Prostate gland (tissue), 2 donors: Measurements from ENCODE around the gene TMEM256. TPM values are rescaled to one million over a fixed set of nuclear protein-coding genes. Genes with fewer than 3 reads are reported as not detected.

Experiments used
- DNase-seq: peaks from one replicate; pipeline ENCODE4 v3.0.0-alpha.2; 2019; ENCODE audit warnings: low spot score
- H3K27ac ChIP-seq, 2 donors: fragments of 200-600 bp; sonication (generic); 2 replicates each; pipeline ENCODE4 v1.5.1; 2017 to 2019
- H3K27me3 ChIP-seq: fragments of 200-600 bp; sonication (generic); replicated peaks from 2 replicates; pipeline ENCODE4 v1.5.1; 2019; ENCODE audit not compliant: insufficient read depth
- H3K36me3 ChIP-seq, 2 donors: fragments of 200-600 bp; sonication (generic); 1 replicate in 1 of 2; 2 replicates in 1 of 2; pipeline versions ENCODE4 v1.5.1 to v1.8.1; 2017 to 2019
- H3K4me1 ChIP-seq: fragments of 200-600 bp; sonication (generic); replicated peaks from 2 replicates; pipeline ENCODE4 v1.5.1; 2019
- H3K4me3 ChIP-seq, 2 donors: fragments of 200-600 bp; sonication (generic); 2 replicates each; pipeline ENCODE4 v1.5.1; 2017 to 2019
- H3K9me3 ChIP-seq: fragments of 200-600 bp; sonication (generic); 2 replicates; pipeline ENCODE4 v1.5.1; 2017
- CTCF ChIP-seq, 4 experiments: fragments of 200-600 bp in 2 of 4; fragments of 450-650 bp in 2 of 4; sonication (generic) in 2 of 4; IDR thresholded peaks; 1 replicate in 3 of 4; 2 replicates in 1 of 4; pipeline ENCODE4 v1.5.1; 2016 to 2019; ENCODE audit warnings: antibody characterized with exemption in 4 of 4, mild to moderate bottlenecking in 2 of 4, moderate library complexity in 2 of 4
- POLR2A ChIP-seq: fragments of 450-650 bp; IDR thresholded peaks from one replicate; pipeline ENCODE4 v1.6.1; 2016; ENCODE audit warnings: antibody characterized with exemption, mild to moderate bottlenecking
- POLR2AphosphoS5 ChIP-seq: sonication (generic); formaldehyde crosslinking; IDR thresholded peaks from one replicate; pipeline ENCODE4 v1.6.1; 2017; ENCODE audit warnings: antibody characterized with exemption
- WGBS: methylation state at CpG from one replicate; pipeline ENCODE4 v1.1.5; 2018; 5-methylcytosine and 5-hydroxymethylcytosine counted together
- intact Hi-C: fragments of 100-400 bp; cut with DNase I; formaldehyde crosslinking; loops from one replicate; pipeline ENCODE4 v1.14.2; 2022
- total RNA-seq, 2 donors: library from RNA; depleted of rRNA; stranded (reverse); fragments of >200 nt; gene quantifications; one replicate each; pipeline ENCODE4 v1.1.0, GENCODE V29; 2016

The TMEM256 gene
- total RNA-seq, 2 donors from 2014 or later = 63.0 to 192 TPM

GRCh38 chr17:7406235-7406825 lies 2.4 kb upstream of the TMEM256 start:
- WGBS = 43% methylated on average over 12 of the region's 12 CpGs
- Histone ChIP-seq H3K4me1 (no peaks in the 10 kb centered on the region), H3K27ac (no peak overlapping the region), H3K9me3 (no peaks in the 10 kb centered on the region), H3K36me3 (no peaks in the 10 kb centered on the region), H3K27me3 (no peaks in the 10 kb centered on the region), H3K4me3 (no peak overlapping the region)
- no peak for DNase-seq
- intact Hi-C loops = no loop called here
- TF ChIP-seq CTCF (IDR thresholded peaks at IDR 0.05) (no peak), POLR2AphosphoS5 (no peak), POLR2A (no peak)

- peak overlapping the region; percentile 70 to 80 for H3K4me3 ChIP-seq
- TF ChIP-seq POLR2A (no peak), POLR2AphosphoS5 (no peak)
- no peaks in the 10 kb centered on the region for H3K27me3 ChIP-seq
- no peaks in the 10 kb centered on the region for H3K4me1 ChIP-seq
- H3K9me3 ChIP-seq = no peaks in the 10 kb centered on the region
- intact Hi-C loops = no loop called here
- WGBS = 13% methylated on average over 27 of the region's 38 CpGs
- peak overlapping the region; percentile 83 to 86 for H3K27ac ChIP-seq
- no peaks in the 10 kb centered on the region for H3K36me3 ChIP-seq
- DNase-seq = no peak
These were observed 1.7 kb upstream of the TMEM256 start for GRCh38 chr17:7405350-7406234.

GRCh38 chr17:7404737-7405349 lies 946 bp upstream of the TMEM256 start:
- WGBS = 3% methylated on average over 53 of the region's 65 CpGs
- Histone ChIP-seq H3K27me3 (no peaks in the 10 kb centered on the region), H3K4me1 (no peaks in the 10 kb centered on the region), H3K36me3 (no peaks in the 10 kb centered on the region), H3K27ac (peak overlapping the region; percentile 83 to 86), H3K4me3 (peak overlapping the region; percentile 70 to 80), H3K9me3 (no peaks in the 10 kb centered on the region)
- intact Hi-C loops = loop anchor here (5.0 kb wide), 1 partner anchor 72 kb away; the partner anchor contains the start of gene ZBTB4
- no peak for DNase-seq
- TF ChIP-seq POLR2A = peak; percentile 76
- peak in 1 of 4 experiments; percentile 7 for TF ChIP-seq CTCF (IDR thresholded peaks at IDR 0.05)
- no peak for TF ChIP-seq POLR2AphosphoS5

- 0% methylated on average over 13 of the region's 13 CpGs for WGBS
- H3K27ac ChIP-seq = peak overlapping the region; percentile 83 to 86
- no peaks in the 10 kb centered on the region for H3K36me3 ChIP-seq
- no peaks in the 10 kb centered on the region for H3K9me3 ChIP-seq
- no peaks in the 10 kb centered on the region for H3K27me3 ChIP-seq
- intact Hi-C loops = loop anchor here (5.0 kb wide), 1 partner anchor 74 kb away; the partner anchor contains the start of gene ZBTB4
- no peak for TF ChIP-seq POLR2AphosphoS5
- no peak for TF ChIP-seq POLR2A
- TF ChIP-seq CTCF (IDR thresholded peaks at IDR 0.05) = no peak
- H3K4me1 ChIP-seq = no peaks in the 10 kb centered on the region
- no peak for DNase-seq
- H3K4me3 ChIP-seq = peak overlapping the region; percentile 70 to 80
These were observed 245 bp downstream of the TMEM256 start for GRCh38 chr17:7403727-7403976.

GRCh38 chr17:7403043-7403726 lies 712 bp downstream of the TMEM256 start:
- Histone ChIP-seq H3K4me1 (no peaks in the 10 kb centered on the region), H3K27me3 (no peaks in the 10 kb centered on the region), H3K4me3 (peak overlapping the region; percentile 70 to 80), H3K36me3 (no peaks in the 10 kb centered on the region), H3K27ac (peak overlapping the region; percentile 83 to 86), H3K9me3 (no peaks in the 10 kb centered on the region)
- 8% methylated on average over 16 of the region's 16 CpGs for WGBS
- TF ChIP-seq CTCF (IDR thresholded peaks at IDR 0.05) = no peak
- no peak for TF ChIP-seq POLR2AphosphoS5
- TF ChIP-seq POLR2A = no peak
- intact Hi-C loops = loop anchor here (5.0 kb wide), 1 partner anchor 74 kb away; the partner anchor contains the start of gene ZBTB4
- no peak for DNase-seq
